GM12865 (cell line): Measurements from ENCODE around the gene CPNE4.

Experiments
- DNase-seq: peaks from one replicate; pipeline ENCODE4 v3.0.0; 2010; ENCODE audit warnings: low read depth
- H3K4me3 ChIP-seq: 2 replicates; pipeline ENCODE4 v1.5.1; 2011; ENCODE audit warnings: mild to moderate bottlenecking, low read depth, low read length, control low read depth
- CTCF ChIP-seq: IDR thresholded peaks from 2 replicates; pipeline ENCODE4 v1.5.1; 2011; ENCODE audit warnings: low read length, control low read depth, low read depth, inconsistent platforms; ENCODE audit not compliant: insufficient read depth; ENCODE audit errors: missing control alignments

The CPNE4 gene

GRCh38 chr3:131744765-131745164 is 290.0 kb downstream of the CPNE4 start:
- no peak for DNase-seq
- H3K4me3 ChIP-seq: no peak overlapping the region
- no peak for TF ChIP-seq CTCF

- no peak for DNase-seq
- TF ChIP-seq CTCF: no peak
- no peak overlapping the region for H3K4me3 ChIP-seq
Measured at GRCh38 chr3:131743126-131743525, 291.7 kb downstream of the CPNE4 start.

GRCh38 chr3:131739211-131739610 is 295.6 kb downstream of the CPNE4 start:
- TF ChIP-seq CTCF: no peak
- DNase-seq: no peak
- no peak overlapping the region for H3K4me3 ChIP-seq

- TF ChIP-seq CTCF: no peak
- no peak for DNase-seq
Measured at GRCh38 chr3:131738095-131738494, 296.7 kb downstream of the CPNE4 start.

GRCh38 chr3:131735544-131735943 is 299.3 kb downstream of the CPNE4 start:
- DNase-seq: no peak

More at GRCh38 chr3:131738095-131738494, 296.7 kb downstream of the CPNE4 start:
- no peak overlapping the region for H3K4me3 ChIP-seq

GRCh38 chr3:131735116-131735515 is 299.7 kb downstream of the CPNE4 start:
- H3K4me3 ChIP-seq: no peak overlapping the region
- no peak for DNase-seq
- no peak for TF ChIP-seq CTCF

More at GRCh38 chr3:131735544-131735943, 299.3 kb downstream of the CPNE4 start:
- no peak for TF ChIP-seq CTCF
- H3K4me3 ChIP-seq: no peak overlapping the region

- no peak for DNase-seq
- H3K4me3 ChIP-seq: no peak overlapping the region
- TF ChIP-seq CTCF: no peak
Measured at GRCh38 chr3:131733086-131733841, 301.6 kb downstream of the CPNE4 start.
